Fibroblast of gingiva (primary cell): ENCODE data around the gene ATP6V1B1.
"Not testable (repeated sequence)": the region's sequence is repeated elsewhere in the genome, so short reads cannot be mapped to it uniquely, and the experiment has no call there.

Experiments used
- DNase-seq: peaks from one replicate; pipeline ENCODE4 v3.0.0-alpha.2; 2011; ENCODE audit warnings: low read depth

Gene ATP6V1B1

GRCh38 chr2:71011786-71012185 lies 76.1 kb downstream of the ATP6V1B1 start:
- DNase-seq: not testable (repeated sequence)
